Measurements from ENCODE around the gene CCDC149.

CCDC149 gene

DNA sequence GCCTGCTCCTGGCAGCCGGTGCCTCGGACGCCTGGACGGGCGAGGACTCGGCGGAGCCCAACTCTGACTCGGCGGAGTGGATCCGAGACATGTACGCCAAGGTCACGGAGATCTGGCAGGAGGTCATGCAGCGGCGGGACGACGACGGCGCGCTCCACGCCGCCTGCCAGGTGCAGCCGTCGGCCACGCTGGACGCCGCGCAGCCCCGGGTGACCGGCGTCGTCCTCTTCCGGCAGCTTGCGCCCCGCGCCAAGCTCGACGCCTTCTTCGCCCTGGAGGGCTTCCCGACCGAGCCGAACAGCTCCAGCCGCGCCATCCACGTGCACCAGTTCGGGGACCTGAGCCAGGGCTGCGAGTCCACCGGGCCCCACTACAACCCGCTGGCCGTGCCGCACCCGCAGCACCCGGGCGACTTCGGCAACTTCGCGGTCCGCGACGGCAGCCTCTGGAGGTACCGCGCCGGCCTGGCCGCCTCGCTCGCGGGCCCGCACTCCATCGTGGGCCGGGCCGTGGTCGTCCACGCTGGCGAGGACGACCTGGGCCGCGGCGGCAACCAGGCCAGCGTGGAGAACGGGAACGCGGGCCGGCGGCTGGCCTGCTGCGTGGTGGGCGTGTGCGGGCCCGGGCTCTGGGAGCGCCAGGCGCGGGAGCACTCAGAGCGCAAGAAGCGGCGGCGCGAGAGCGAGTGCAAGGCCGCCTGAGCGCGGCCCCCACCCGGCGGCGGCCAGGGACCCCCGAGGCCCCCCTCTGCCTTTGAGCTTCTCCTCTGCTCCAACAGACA is 113.1 kb downstream of the CCDC149 start:
- no peak for DNase-seq

DNA sequence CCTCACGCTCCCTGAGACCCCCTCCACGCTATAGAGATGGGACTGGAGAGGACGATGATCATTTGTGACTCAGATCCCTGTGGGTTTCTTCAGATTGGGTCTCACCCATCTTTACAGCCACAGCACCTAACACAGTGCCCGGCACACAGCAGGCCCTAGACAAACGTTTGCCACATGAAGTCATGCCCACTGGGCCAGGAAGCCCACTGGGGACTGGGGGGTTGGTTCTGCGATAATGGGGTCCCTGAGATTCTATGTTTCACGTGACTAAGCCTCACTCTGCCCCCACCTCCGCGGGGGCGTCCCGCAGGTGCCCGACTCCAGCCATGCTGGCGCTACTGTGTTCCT is 113.7 kb downstream of the CCDC149 start:
- no peak for DNase-seq

DNA sequence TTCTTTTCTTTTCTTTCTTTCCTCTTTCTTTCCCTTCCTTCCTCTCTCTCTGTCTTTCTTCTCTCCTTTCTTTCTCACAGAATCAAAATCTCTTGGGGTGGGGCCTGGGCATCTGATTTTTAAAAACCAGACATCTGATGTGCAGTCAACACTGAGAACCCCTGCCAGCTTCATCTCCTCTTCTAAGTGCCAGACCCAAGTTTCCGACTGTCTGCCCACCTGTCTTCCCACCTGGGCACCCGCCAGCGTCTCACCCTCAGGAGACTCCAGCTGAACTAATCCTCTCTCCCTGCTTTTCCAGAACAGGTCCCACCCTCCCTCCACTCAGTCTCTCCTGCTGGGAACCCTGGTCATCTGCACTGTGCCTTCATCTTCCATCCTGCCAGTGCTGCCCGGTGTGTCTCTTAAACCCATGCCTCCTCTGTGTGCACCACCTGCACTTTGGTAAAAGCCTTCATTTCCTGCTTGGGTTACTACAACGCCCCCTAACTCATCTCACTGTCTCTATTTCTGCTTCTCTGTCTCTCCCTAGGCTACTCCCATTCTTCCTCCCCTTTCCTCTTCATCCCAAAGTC is 114.7 kb downstream of the CCDC149 start:
- DNase-seq, result no peak

DNA sequence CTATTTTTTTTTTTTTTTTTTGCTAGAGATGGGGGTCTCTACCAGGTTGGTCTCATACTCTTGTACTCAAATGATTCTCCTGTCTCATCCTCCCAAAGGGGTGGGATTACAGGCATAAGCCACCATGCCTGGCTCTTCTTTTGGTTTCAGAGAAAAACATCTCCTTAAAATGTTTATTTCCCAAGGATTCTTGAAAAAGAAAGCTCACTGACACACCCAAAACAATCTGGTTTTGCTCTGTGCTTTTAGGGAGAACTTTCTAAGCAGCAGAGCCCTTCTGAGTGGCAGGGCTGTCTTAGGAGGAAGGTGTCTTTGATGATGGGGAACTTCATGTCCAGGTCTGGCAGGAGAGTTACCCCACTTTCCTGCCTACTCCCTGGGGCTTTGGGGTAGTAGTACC is 116.2 kb downstream of the CCDC149 start:
- DNase-seq, result no peak

DNA sequence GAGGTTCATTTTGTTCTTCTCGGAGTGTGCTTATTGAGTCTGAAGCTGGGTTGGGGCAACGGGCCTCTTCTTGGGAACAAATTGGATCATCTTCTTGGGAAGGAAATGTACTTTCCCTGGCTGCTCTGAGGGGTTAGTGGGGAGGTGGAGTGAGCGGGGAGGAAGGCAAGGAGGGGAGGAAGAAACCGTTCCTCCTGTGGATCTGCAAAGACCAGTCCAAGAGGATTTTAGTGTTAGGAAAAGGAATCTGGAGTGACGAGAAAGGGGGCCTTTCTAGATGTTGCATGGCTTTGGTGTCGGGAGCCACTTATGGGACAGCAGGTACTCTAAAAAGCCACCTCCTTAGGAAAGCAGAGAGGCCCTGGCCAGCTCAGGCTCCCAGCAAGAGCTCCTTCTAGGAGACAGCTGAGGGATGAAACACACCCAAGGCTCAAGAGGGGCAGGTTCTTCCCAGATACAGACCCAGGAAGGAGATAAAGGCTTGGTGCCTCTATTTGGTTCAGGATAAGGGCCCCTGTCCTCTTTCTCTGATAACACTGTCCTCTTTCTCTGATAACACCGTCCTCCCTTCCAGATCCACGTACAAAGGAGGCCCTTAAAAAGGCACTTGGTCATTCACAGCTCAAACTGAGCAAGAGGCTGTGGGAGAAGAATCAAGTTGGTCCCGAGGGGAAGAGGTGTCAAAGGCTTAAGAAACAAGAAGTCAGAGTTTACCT is 117.0 kb downstream of the CCDC149 start:
- DNase-seq, result no peak

DNA sequence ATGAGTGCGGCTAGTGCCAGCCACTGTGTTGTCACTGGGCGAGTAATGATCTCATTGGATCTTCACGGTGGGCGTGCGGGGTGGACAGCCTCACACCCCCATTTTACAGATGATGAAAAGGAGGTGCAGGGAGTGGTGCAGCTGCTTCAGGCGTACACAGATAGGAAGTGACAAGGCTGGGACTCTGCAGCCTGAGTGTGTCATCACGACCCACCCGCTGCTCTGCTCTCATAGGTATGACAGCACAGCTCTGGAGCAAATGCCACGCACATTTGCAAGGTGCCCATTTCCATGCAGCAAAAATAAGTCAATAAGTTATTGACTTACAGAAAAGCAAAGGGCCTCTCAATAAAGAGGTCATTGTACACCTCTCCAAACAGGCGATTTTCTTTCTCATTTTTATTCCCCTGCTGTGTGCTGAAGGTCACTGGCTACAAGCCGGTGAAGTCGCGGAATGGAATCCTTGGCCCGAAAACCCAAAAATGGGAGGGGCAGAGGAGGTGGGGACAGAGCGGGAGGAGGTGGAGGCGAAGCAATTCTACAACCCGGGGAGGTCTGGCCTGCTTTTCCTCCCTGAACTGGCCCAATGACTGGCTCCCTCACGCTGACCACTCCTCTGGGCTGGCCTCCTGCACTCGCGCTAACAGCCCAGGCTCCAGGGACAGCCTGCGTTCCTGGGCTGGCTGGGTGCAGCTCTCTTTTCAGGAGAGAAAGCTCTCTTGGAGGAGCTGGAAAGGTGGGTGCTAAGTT is 117.8 kb downstream of the CCDC149 start, which contains the start of gene SOD3:
TSS of gene SOD3 (plus strand) at position 658 of the 750 bp plus-strand sequence. CDS start 3,949 bp downstream, outside the sequence.
- peak; percentile 64 for DNase-seq

DNA sequence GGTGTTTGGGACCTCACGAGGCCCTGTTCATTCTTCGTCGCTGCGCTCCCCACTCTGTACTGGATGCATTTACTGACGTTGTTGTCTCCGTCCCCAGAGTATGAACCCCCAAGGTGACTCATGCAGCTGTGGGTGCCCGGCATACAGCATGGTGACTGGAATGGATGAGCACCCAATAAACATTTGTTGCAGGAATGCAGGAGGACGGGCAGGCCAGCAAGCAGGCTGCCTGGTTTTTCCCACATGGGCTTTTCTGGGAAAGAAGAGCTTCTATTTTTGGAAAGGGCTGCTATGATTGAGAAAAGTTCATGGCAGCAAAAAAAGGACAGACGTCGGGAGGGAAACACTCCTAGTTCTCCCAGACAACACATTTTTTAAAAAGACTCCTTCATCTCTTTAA is 118.4 kb downstream of the CCDC149 start:
- peak; percentile 68 for DNase-seq

DNA sequence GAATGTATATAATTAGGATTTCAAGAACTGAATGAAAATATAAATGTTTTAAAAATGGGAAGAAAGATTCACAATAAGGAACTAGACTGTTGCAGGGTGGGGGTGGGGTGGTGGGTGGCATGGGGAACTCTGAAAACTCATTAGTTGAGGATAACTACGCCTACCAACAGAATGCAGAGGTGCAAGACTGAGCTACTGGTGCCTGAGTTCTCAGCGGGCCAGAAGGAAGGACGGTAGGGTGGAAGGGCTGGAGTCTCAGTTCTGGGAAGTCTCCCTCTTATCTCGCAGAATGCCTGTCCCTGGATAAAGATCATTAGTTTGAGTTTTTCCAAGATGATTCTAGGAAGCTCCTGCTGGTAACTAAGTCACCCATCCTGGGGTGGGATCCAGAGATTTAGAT is 118.8 kb downstream of the CCDC149 start:
- no peak for DNase-seq

DNA sequence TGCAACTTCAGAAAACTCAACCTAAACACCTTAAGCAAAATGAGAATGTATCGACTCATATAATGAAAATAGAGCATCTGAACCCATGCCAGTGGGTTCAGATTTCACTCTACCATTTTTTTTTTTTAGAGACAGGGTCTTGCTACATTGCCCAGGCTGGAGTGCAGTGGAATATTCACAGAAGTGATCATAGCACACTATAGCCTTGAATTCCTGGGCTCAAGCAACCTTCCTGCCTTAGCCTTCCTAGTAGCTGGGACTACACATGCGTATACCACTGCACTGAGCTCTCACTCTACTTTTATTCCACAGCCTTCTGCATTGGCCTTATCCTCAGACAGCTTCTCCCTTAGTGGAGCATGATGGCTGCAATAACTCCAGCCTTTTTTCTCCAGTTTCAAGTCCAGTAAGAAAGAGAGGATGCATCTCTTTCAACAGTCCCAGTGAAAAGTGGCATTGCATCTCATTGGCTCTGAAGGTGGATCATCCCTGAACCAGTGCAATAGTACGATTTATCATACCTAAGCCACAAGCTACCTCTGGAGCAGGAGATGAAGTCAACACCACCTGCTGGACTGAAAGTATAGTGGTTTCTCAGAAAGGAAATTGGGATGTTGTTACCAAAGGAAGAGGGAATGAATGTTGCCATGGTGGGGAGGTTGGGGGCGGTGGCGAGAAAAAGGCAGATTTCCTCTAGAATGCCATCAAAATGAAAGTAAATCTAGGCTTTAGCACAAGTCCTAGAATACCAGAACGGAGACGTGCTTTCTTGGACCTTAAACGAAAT is 119.4 kb downstream of the CCDC149 start:
- DNase-seq, result no peak

DNA sequence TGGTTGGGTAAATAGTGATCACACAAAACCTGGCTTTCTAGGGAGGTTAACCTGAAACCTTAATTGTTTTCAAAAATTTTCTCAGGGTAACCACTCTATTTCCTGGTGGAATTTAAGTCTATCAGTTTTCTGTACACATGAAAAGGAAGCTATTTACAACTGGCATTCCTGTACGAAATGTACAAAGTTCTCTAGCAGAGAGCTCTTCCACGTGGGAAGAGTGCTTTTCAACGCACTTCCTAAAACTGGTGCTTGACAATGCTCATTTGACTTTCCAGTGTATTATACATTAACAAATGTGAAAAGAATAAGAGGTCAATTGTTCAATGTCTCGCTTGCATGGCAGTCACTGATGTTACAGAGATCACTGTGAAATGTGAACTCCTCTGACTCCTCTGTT is 120.3 kb downstream of the CCDC149 start:
- no peak for DNase-seq

DNA sequence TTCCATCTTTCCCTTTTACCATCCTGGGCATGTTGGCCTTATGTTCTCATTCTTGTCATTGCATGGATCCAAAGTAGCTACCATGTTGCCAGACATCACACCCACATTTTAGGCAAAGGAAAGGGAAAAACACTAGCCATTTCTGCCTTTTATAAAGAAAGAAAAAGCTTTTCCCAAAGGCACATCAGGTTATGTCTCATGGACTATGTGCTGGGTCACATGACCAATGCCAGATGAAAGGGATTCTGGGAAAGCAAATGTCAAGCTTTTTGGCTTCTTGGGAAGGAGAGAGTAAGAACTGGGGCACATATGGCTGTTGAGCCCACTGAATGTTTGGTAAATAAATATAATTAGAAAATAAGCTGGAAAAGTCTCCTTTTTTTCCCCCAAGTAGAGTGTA is 121.8 kb downstream of the CCDC149 start:
- no peak for DNase-seq

DNA sequence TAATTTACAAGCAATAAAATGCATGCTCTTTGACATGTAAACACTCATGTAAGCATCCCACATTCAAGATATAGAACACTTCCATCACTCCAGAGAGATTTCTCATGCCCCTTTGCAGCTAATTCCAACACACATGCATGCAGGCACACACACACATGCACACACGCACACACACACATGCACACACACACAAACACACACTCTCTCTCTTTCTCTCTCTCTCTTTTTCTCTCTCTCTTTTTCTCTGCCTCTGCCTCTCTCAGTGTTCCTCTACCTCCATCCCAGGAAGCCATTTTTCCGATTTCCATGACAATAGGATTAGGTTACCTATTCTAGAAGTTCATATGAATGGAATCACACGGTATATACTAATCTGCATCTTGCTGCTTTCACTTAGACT is 129.3 kb downstream of the CCDC149 start:
- no peak for DNase-seq

DNA sequence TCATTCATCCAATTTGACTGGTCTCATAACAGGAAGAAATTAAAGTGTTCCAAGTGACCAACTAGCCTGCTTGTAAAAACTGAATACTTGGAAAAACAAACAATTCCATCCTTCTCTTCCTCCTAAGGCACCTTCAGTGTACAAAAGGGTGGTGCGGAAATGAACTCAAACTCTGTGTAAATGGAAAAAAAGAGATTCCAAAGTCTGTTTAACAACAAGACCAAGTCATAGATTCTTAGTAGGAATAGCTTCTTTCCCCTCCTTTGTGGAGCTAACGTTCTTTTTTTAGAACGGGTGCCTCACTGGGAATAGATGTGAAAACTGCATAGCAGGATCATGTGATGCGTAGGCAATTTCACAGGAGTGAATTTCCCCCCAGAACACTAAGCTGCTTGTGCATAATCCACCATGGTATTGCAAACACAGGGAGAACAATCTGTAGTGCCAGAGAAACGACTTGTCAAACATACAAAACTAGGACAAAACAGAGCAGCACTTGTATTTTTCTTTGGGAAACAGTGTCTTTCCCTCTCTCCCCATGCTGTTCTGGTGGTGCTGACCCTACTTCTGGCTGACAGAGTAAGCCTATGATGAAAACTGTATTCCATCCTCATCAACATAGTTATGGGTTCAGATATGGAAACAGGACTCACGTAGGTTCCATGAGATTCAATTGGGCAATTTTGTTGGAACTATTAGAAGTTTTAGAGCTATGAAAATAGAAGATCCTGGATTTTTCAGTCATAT is 130.7 kb downstream of the CCDC149 start:
- no peak for DNase-seq

DNA sequence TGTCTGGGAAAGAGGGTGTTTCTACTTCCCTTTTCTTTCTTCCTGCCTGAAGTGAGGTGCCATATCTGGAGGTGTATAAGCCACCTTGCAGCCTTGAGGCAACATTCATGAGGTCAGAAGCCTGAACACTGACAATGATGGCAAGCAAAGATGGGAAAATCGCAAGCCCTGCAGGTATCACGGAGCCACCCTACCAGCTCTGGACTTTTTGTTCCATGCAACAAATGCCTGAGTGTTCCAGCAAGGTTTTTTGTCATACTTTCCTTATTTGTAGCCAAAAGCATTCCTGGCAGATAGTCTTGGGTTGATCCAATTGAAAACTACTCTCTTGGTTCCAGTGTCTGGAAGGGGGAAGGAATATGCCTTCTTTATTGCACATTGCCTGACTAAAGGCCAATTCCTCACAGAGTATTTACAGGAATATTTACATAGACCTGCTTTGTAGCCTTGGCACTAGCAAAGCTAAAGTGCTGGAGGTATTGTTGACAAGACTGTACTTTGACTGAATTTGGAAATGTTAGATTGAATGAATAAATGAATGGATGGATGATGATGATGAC is 131.8 kb downstream of the CCDC149 start:
- DNase-seq, result no peak

DNA sequence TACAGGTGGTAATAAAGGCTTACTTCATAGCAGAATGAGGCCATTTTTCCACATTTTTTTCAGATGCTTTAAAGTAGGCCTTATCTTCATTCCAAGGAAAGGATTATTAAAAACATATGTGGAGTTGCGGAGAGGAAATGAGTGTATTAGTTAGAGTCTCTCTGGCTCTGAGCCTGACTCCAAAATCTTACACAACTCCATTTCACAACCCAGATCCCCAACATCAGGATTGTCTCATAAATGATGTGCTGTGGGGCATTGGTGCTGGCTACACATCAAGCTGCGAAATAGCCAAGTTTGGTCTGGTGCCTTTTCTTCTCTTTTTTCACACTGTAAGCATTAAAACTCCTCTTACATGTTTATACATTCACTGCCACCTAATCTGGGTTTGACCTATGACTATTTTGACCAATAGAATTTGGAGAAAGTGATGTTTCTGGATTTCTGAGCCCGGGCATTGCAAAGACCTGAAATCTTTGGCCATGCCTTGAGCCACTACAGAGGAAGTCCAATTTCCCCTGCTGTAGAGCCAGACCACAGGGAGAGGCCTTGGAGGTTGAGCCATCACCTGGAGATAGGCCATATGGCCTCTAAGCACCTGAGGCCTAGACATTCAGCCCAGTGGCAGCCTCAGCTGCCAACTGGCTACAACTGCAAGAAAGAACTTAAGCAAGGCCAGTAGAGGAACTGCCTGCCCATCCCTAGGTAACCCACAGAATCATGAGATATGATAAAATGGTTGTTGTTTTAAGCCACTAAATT is 134.2 kb downstream of the CCDC149 start:
- peak; percentile 97 for DNase-seq

DNA sequence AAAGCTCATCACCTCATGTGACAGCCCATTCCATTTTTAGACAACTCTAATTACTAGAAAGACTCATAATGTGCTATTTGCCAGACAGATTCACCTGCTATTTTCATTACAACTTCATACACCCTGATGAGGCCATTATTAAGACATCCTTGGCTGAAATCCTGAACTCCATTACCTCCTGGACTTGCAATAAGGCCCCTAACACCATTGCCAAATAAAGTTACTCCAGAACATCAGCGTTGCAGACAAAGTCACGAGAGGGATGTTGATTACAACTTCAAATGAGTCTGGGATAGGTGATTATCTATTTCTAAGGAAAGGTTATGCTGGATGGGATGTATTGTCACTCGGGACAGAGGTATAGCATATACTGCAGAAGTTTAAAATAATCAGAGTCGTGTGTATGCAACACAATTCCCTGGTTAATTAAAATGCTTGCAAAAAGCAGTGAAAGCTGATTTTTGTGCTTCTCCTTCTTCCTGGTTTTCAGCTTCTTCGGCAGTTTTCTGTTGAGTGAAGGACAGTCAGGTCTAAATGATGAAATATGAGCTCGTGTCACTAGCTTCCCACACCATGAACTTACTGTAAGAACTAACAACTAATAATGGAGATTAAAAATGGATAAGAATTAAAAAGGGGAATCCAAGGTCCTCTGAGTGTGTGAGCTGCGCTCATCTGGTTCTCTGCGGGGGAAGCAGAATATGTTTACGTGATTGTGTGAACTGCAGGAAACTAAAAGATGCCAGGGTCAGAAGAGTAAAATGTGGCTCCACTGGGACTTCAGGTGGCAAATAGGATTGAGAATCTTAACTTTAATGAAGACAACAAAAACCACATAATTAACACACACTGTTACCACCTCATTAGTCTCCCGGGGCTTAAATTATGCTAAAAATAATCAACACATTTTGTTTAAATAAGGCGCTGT is 135.0 kb downstream of the CCDC149 start:
- no peak for DNase-seq

DNA sequence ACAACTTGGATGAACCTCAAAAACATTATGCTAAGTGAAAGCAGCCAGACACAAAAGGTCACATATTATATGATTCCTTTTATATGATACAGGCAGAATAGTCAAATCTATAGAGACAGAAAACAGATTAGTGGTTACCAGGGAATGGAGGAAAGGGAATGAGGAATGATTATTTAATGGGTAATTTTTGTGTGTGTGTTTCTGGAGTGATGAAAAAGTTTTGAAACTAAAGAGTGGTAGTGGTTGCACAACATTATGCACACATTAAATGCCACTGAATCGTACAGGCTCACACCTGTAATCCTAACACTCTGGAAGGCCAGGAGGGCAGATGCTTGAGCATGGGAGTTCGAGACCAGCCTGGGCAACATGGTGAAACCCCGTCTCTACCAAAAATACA is 137.1 kb downstream of the CCDC149 start:
- DNase-seq, result no peak

DNA sequence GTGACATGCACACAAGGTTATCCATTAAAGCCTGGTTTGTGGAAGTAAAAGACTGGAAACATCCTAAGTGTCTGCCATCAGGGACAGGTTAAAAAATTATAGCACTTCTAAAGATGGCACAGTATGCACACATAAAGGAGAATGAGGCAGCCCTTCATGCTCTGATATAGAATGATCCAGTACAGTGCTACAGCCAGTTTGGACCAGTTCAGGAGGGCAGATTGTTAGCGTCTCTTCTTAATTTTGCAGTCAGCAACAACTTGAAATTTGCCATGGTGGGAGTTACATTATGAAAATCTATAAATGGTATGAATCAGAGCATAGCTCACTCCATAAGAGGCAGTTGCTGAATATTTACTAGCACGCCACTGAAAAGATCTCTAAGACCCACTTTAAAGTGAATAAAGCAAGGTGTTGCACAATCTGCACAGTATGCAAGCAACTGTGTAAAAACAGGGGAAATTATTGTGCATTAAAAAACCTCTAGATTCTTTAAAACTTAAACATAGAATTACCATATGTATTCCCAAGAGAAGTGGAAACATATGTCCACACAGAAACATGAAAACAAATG is 137.7 kb downstream of the CCDC149 start:
- DNase-seq, result peak; percentile 77

DNA sequence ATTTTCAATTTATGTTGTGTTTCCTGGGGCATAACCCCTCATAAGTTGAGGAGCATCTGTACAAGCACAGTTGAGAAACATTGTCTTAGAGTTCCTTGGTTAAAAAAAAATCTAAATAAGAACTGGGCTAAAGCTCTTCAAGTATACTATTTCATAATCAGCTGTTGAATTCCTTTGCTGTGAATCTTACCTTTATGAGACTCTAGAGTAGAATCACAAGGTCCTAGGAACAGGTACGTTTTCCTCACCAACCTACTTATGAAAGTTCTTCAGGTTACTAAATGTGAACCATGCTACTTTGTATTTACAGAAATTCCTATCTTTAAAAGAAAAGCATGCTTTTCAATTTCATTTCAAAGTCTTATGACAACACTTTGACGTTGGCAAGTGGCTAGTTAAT is 138.4 kb downstream of the CCDC149 start:
- DNase-seq, result no peak
